Cerebellar cortex (tissue), 1 donor: ENCODE data around the gene ZNF814.
"Not testable (repeated sequence)": the region's sequence is repeated elsewhere in the genome, so short reads cannot be mapped to it uniquely, and the experiment has no call there.

Experiments used
- DNase-seq: peaks from one replicate; pipeline ENCODE4 v3.0.0-alpha.2; 2015; ENCODE audit warnings: low spot score

Gene ZNF814

DNA sequence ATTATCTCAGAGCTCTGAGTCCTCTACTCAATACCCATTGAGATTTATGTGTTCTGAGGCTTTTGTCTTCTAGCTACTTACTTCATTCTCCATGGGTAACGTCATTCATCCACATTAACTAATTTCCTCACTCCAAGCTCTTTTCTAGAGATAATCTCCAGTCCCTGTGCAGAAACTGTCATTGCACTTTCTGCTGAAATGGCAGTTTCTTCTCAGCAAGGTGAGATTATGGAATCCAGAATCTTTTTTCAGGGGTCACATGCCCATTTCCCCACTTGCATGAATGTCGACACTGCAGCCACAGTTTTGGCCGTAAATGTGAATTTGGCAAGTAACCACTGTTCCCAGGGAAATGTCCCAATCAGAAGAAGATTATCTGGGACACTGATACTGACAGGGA is 26.5 kb downstream of the ZNF814 start:
- not testable (repeated sequence) for DNase-seq

GRCh38 chr19:57854117-57854516 is 34.7 kb downstream of the ZNF814 start:
- not testable (repeated sequence) for DNase-seq

DNA sequence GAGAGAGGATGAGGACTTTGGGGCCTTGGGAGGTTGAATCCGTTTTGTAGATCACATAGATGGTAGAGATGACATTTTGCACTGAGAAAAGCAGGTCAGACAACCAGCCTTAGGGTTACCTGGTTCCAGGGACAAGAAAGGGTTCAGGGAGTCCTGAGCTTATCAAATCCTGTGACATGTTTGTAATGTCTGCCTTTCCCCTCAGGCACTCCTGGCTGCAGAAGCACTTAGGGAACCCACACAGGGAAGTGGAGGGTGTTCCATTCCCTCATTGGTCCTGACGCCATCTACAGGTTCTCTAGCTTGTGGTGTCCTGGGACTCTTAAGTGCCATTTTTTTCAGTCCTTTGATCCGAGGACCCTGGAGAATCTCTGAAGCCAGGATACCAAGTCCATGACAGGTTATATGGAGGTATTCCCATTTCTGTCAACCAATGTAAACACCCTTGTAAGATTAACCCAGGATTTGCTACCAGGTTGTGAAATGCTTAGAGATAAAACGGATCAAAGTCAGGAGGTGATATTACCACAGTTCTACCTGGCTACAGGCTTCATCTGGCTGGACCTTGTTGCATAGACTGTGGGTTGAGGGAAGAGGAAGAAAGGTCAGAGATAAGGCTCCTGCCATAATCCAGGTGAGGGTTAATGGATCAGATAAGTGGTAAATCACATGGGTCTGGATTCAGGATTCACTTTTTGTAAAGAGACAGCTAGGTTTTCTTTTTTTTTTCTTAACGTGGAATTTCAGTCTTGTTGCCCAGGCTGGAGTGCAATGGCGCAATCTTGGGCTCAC is 36.8 kb downstream of the ZNF814 start:
- DNase-seq, result not testable (repeated sequence)

DNA sequence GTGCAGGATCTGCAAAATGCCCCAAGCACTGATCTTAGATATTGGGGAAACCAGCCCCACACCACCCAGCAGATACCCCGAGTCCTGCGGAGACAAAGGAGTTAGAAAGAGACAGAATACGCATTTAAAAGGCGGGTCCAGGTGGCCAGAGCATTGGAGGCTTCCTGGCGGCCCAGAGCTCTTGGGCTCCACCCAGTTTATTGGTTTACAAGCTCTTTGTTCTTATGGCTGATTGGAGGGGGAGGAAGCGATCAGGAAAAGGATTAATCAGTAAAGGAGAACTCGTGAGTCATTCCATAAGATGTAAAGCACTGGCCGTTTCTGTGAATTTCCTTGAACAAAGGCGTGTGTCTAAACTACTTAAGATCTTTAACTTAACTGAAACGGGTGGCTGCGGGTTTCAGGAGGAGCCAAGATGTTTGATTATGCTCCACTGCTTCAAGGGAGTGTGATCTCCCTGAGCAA is 38.3 kb downstream of the ZNF814 start:
- no peak for DNase-seq

DNA sequence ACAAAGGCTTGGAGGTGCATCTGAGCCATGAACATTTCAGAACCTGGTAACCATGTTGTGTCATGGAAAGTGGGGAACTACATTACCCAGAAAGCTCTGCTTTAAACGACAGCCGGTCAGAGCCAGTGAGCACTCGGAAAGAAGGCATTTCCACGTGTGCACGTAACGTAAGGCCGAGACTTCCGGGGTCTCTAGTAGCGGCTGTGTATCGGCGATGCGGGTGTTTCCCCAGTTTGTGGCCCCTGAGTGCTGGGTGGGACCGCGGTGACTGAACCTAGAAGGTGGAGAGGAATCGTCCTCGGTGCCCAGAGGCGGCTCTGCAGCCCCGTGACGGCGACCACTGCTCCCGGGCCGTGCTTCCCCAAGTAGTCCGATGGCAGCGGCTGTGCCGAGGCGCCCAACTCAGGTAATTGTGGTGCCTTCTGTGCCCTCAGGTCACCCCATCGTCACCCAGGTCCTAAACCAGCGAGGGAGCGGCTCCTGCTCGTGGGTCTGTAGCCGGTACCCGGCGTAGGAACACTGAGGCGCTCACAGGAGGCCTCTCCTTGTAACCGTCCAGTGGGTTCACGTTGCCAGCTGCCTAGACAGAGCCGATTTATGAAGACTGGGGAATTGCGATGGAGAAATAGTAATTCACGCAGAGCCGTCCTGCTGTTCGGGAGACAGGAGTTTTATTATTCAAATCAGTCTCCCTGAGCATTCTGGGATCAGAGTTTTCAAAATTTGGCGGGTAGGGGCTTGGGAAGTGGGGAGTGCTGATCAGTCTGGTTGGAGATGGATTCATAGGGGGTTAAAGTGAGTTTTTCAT is 39.0 kb downstream of the ZNF814 start, which contains the start of gene ZNF587:
Gene ZNF587, plus strand, starts transcription at position 194 of the 808 bp plus-strand sequence. Its CDS starts 180 bp downstream, at position 374.
- DNase-seq, result peak; percentile 92

DNA sequence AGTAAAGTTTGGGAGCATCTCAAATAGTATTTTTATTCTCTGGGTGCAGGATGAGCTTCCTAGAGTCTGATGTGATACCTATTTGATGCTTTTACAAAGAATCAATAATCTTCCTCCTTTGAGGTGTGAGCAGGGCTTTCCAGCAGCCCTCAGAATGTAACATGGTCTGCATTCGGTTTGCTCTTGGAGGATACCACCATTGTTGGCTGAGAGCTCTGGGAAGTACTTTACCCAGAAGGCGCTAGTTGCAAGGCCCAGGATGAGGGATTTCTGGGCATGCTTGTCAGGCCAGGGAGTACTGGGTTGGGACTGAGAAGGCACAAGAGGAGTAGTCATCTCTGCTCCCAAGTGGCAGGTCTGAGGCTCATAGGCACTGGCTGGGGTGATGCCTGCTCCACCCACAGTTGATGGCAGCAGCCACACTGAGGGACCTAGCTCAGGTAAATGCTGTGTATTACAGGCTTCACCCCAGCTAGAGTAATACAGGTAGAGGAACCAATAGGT is 39.6 kb downstream of the ZNF814 start:
- peak; percentile 40 for DNase-seq

GRCh38 chr19:57847164-57847563 is 41.7 kb downstream of the ZNF814 start:
- DNase-seq, result not testable (repeated sequence)

DNA sequence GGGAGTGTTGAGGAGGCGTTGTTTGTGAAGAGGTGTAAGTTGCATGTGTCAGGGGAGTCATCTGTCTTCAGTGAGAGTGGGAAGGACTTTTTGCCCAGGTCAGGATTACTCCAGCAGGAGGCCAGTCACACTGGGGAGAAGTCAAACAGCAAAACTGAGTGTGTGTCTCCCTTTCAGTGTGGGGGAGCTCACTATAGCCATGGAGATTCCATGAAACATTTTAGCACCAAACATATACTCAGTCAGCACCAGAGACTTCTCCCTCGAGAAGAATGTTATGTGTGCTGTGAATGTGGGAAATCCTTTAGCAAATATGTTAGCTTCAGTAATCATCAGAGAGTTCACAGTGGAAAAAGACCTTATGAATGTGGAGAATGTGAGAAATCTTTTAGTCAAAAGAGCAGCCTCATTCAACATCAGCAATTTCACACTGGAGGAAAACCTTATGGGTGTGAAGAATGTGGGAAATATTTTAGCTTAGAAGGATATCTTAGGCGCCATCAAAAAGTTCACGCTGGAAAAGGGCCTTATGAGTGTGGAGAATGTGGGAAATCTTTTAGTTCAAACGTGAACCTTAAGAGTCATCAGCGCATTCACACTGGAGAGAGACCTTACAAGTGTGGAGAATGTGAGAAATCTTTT is 47.6 kb downstream of the ZNF814 start:
- DNase-seq, result no peak

DNA sequence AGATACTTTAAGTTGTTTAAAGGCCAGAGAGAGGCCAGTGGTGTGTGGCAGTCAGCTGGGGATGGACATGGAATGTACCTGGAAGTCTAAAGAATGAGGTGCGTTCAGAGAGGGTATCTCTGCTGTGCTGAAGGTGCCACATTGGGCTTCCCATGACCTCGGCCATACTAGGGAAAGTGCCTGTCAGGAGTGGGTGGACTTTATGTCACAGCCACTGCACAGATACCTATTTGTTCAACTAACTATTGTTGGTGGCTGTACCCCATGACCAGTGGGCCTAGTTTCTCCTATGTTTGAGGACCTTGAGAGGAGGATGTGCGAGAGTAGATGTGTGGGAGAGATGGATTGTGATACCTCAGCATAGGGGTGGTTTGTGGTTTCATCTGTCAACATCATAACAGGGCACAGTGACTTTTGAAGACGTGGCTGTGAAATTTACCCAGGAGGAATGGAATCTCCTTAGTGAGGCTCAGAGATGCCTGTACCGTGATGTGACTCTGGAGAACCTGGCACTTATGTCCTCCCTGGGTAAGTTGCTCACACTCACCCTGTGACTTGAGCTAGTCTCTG is 50.1 kb downstream of the ZNF814 start:
- DNase-seq, result not testable (repeated sequence)

- not testable (repeated sequence) for DNase-seq
Observed at GRCh38 chr19:57836991-57837390, 51.8 kb downstream of the ZNF814 start.

DNA sequence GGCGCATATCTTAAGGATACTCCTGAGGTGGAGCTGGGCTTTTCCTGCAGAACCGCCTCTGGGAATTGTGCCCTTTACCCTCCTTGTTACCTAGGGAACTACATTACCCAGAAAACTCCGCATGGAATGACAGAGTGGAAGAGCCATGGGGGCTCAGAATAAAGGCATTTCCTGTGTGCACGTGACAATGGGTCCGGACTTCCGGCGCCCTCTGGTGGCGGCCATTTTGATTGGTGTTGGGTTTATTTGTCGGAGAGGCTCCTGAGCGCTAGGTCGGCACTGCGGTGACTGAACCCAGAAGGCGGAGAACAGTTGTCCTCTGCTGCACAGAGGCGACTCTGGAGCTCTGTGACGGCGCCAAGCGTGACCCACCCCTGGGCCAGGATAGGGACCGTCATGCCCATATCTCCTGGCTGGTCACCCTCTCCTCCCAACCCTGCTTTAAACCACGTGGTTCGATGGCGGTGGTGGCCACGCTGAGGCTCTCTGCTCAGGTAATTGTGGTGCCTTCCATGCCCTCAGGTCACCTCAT is 58.7 kb downstream of the ZNF814 start, which contains the start of gene ZNF587B:
Gene ZNF587B, plus strand, starts transcription at position 229 of the 532 bp plus-strand sequence. Its CDS starts 230 bp downstream, at position 459.
- DNase-seq, result peak; percentile 91

DNA sequence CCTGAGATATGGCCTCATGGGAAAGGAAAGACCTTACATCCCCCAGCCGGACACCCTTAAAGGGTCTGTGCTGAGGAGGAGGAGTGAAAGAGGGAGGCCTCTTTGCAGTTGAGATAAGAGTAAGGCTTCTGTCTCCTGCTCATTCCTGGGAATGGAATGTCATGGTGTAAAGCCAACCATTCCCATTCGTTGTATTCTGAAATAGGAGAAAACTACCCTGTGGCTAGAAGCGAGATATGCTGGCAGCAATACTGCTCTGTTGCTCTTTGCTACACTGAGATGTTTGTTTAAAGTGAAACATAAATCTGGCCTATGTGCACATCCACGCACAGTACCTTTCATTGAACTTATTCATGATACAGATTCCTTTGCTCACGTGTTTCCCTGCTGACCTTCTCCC is 59.5 kb downstream of the ZNF814 start:
- DNase-seq, result no peak

GRCh38 chr19:57825511-57825910 is 63.3 kb downstream of the ZNF814 start:
- DNase-seq, result no peak

DNA sequence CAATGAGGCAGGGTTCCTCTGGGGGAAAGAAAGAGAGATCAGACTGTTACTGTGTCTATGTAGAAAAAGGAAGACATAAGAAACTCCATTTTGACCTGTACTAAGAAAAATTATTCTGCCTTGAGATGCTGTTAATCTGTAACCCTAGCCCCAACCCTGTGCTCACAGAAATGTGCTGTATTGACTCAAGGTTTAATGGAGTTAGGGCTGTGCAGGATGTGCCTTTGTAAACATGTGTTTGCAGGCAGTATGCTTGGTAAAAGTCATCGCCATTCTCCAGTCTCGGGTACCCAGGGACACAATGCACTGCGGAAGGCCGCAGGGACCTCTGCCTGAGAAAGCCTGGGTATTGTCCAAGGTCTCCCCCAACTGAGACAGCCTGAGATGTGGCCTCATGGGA is 65.2 kb downstream of the ZNF814 start:
- not testable (repeated sequence) for DNase-seq

DNA sequence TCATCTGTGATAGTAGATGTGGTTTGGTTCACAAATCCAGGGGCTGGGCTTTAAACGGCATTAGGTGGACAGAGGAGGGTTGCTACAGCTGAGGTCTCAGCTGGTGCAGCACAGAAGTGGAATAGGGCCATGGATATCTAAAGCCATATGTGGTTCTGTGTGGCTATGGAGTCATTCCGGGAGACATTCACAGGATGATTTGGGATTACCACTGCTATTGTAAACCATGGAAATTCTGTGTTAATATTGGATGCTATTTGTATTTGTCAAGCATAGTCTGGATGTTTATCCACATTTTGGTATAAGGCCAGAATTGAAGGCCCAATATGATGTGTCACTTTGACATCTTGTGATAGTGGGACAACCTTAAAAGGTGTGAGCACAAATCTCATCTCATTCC is 65.7 kb downstream of the ZNF814 start:
- DNase-seq, result not testable (repeated sequence)

GRCh38 chr19:57821501-57821900 is 67.3 kb downstream of the ZNF814 start:
- DNase-seq, result not testable (repeated sequence)

GRCh38 chr19:57821095-57821494 is 67.7 kb downstream of the ZNF814 start:
- DNase-seq, result not testable (repeated sequence)

GRCh38 chr19:57820599-57820998 is 68.2 kb downstream of the ZNF814 start:
- DNase-seq, result no peak

GRCh38 chr19:57819475-57820148 is 69.2 kb downstream of the ZNF814 start:
- DNase-seq, result peak; percentile 96

- no peak for DNase-seq
Observed at GRCh38 chr19:57818378-57818777, 70.5 kb downstream of the ZNF814 start.

GRCh38 chr19:57817976-57818375 is 70.9 kb downstream of the ZNF814 start:
- no peak for DNase-seq
